HG03139 (cell line): ENCODE results near the gene ATRN.
"Not testable (repeated sequence)": the region's sequence is repeated elsewhere in the genome, so short reads cannot be mapped to it uniquely, and the experiment has no call there.

Experiments
- ATAC-seq: cut with Tn5 transposase; IDR thresholded peaks from one replicate; pipeline ENCODE4 v1.9.1; 2021; ENCODE audit not compliant: unreplicated experiment

The ATRN gene

GRCh38 chr20:3514012-3514642 lies 43.3 kb downstream of the ATRN start:
- no peak for ATAC-seq

GRCh38 chr20:3515379-3516170 lies 44.8 kb downstream of the ATRN start:
- no peak for ATAC-seq

GRCh38 chr20:3521852-3522740 lies 51.3 kb downstream of the ATRN start:
- ATAC-seq, result no peak

- not testable (repeated sequence) for ATAC-seq
These were observed 53.9 kb downstream of the ATRN start for GRCh38 chr20:3524696-3525095.

DNA sequence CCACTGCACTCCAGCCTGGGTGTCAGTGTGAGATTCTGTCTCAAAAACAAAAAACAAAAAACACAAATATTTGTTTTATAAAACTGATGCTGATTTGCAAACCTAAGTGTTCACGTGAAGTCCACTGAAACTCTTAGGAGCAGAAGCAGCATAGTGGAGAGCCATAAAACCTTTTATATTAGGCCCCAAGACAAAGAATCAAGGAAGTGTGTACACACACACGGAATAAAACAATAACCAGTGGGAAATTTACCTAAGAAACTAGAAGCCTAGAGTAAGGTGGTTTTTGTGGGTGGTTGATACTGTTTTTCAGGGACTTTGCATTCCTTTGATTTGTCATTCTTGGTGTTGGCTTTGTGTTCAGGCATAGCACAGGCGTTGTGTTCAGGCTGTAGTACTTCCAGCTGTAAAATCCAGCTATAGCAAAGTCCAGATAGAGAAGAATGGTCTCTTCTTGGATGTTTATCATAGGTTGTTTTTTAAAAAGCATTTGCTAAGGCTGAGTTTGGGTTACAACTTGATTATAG lies 61.3 kb downstream of the ATRN start:
- no peak for ATAC-seq

DNA sequence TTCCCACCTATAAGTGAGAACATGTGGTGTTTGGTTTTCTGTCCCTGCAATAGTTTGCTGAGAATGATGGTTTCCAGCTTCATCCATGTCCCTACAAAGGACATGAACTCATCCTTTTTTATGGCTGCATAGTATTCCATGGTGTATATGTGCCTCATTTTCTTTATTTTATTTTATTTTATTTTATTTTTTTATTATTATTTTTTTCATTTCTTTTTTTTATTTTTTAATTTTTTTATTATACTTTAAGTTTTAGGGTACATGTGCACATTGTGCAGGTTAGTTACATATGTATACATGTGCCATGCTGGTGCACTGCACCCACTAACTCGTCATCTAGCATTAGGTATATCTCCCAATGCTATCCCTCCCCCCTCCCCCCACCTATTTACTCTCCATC lies 66.9 kb downstream of the ATRN start:
- ATAC-seq, result not testable (repeated sequence)

DNA sequence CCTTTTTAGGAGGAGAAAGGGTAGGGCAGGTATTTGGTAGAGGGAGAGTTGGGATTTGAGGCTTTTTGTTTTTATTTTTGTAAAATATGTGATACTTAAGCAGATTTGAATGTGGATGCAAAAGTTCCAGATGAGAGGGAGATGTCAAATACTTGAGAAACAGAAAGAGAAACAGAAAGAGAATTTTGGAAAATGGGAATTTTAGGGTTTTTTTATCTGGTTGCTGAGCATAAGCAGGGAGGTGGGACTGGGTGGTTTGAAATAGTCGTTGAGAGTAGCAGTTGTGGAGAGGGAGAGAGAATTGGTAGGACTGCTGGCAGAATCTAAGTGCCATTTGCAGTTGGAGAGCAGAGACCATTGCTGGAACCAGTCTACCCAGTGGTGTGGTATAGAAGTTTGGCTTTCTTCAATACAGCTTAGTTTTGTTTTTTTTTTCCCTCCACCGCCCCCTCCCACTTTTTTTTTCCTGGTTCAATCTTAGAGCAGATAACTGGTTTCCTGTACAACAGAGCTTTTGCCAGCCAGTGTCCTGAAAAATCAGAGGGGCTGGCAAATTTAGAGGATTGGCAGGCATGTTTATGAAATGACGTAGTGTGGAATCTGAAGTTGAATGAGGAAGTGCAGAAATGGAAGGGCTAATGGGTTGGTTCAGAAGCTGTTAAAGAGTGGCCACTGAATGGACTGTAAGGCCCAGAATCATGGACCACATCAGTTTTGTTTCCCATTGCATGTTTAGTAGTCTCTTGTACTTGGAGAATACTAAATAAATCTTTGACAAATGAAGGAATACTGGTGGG lies 68.7 kb downstream of the ATRN start:
- no peak for ATAC-seq

GRCh38 chr20:3541887-3542721 lies 71.3 kb downstream of the ATRN start:
- ATAC-seq, result no peak

DNA sequence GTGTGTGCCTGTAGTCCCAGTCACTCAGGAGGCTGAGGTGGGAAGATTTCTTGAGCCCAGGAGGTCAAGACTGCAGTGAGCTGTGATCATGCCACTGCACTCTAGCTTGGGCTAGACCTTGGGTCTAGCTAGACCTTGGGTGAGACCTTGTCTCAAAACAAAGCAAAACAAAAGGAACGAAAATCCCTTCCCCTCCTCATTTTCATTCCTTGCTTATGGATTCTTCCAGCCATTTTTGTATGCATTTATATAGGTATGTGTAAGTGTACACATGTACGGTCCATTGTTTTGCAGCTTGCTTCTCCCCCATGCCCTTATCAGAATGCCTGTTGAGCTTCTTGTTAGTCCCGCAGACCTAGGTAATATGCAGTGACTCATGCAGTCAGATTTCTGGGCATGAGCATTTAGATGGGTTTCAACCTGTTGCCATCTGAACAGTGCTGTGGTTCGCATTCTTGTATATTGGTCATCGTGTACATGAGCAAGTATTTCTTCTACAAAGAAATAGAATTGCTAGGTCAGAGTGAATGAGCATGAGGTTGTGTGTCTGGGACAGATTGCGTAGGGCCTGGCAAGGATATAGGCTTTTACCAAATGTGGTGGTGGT lies 73.2 kb downstream of the ATRN start:
- no peak for ATAC-seq

- ATAC-seq, result no peak
These were observed 74.6 kb downstream of the ATRN start for GRCh38 chr20:3545401-3545925.

DNA sequence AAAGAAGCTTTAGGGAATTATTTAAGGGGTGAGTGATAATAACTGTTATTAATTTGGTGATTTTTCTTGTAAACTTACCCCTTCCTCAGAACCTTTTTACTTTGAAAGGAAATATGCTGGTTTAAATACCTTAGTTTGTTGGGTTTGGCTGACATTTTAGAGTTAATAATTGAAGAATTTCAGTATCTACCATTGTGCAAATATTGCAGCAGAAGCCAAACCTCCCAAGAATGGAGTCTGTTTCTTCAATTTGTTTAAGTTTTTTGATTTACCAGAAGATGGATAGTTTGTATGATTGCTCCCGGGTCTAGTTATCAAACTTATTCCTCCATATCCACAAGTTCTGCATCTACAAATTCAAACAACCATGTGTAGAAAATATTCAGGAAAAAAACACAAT lies 77.1 kb downstream of the ATRN start:
- no peak for ATAC-seq

GRCh38 chr20:3550837-3551236 lies 80.0 kb downstream of the ATRN start:
- no peak for ATAC-seq

DNA sequence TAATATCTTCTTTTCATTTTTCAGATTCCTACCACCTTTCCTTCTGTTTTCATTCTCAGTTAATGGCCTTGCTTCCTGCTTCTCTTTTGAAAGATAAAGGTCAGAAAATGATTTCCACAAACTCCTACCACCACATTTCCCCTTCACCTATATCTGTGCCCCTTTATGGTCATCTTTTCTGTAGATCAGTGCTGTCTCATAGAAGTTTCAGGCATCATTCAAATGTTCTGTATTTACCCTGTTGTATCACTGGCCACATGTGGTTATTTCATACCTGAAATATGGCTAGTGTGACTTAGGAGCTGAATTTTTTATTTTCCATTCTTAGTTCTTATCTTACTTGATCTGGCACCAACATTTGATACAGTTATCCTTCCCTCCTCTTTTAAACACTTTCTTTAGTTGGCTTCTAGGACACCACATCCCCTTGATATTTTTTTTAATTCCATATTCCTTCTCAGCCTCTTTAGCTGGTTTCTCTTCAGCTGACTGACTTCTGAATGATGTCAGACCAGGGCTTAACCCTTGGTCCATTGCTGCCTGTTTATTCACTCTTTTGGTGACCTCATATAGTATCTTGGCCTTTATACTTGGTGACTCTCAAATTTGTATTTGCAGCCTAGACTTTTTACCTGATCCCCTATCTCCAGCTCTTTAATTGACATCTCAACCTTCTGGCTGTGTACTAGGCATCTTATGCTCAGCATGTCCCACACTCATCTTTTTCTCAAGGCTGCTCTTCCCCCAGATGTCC lies 81.0 kb downstream of the ATRN start:
- ATAC-seq, result no peak

- ATAC-seq, result no peak
These were observed 82.8 kb downstream of the ATRN start for GRCh38 chr20:3553663-3554062.

DNA sequence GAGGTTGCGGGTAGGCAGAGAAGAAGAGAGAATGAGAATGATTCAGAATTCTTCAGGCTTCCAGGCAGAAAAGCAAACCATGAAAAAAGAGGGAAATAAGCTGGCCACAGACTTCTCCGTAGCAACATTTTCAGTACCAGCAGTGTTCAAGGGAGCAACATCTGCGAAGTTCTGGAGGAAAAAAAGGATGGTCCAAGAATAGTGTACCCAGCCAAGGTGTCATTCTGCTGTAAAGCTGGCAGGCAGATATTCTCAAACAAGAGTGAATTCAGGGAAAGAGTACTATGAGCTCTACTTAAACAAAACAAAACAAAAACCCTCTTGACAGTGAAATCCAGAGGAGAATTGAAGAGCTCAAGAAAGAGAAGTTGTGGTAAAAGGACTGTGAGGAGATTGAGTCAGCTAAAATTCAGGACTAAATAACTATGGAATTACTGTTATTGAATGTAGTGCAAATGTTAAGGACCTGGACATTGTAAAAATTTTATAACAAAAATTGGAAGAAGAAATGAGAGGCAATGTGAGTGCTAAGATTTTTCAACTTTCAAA lies 86.5 kb downstream of the ATRN start:
- ATAC-seq, result no peak

- no peak for ATAC-seq
These were observed 88.4 kb downstream of the ATRN start for GRCh38 chr20:3559231-3559630.

- no peak for ATAC-seq
These were observed 88.8 kb downstream of the ATRN start for GRCh38 chr20:3559637-3560036.

- no peak for ATAC-seq
These were observed 89.3 kb downstream of the ATRN start for GRCh38 chr20:3560162-3560561.
